OCI-LY3 (cell line): ENCODE measurements around the gene SLC25A47.
"Not testable (repeated sequence)": the region's sequence is repeated elsewhere in the genome, so short reads cannot be mapped to it uniquely, and the experiment has no call there.

ENCODE experiments used
- CTCF ChIP-seq: fragments of 200-600, 300-600 bp; sonication (generic); IDR thresholded peaks from 2 replicates; pipeline ENCODE4 v1.5.1; 2014; ENCODE audit warnings: antibody characterized with exemption, low read length, low read depth
- EZH2phosphoT487 ChIP-seq: fragments of 200-600 bp; shearing (Covaris generic); IDR thresholded peaks from 2 replicates; pipeline ENCODE4 v1.6.1; 2018; ENCODE audit warnings: antibody characterized with exemption, mixed run types, low read depth

GRCh38 chr14:100296729-100297128 lies 26.4 kb upstream of the SLC25A47 start:
- TF ChIP-seq CTCF, EZH2phosphoT487: not testable (repeated sequence)
